IPS DF 4.7 (cell line): ENCODE data around the gene C22orf15.

Experiments used
- DNase-seq: peaks from one replicate; pipeline ENCODE4 v3.0.0-alpha.2; 2013; ENCODE audit warnings: low spot score; ENCODE audit errors: extremely low read depth

Gene C22orf15

GRCh38 chr22:23772649-23773473, 10.1 kb downstream of the C22orf15 start, which contains the start of gene MMP11:
Gene MMP11 (plus strand): TSS chr22:23772849. CDS start chr22:23772871, 22 bp downstream.
- no peak for DNase-seq

DNA sequence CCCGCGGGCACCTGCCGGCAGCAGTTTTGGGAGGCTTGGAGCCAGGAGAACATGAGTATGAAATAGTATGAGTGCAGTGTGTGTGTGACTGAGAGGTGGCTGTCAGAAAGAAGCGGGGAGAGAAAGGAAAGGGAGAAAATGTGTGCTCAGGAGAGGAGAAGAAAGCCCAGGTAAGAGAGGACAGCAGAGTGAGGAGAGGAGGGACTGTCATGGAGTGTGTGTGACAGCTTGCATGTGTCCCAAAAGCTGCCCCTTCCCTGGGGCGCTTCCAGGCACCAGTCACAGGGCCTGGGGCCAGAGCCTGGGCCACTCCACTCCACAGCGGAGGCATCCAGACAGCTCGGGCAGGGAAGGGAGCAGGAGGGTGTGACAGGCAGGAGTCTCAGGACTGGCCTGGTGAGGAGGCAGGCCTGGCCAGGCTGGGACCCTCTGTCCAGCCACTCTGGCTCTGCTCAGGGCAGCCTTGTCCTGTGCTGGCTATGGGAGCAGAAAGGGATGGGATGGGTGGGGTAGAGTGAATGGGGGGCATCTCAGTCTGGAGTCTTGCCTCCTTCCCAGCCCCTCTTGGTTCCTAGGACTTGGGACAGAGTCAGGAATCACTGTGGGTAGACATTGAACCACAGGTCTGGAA, 10.8 kb downstream of the C22orf15 start:
- no peak for DNase-seq

- no peak for DNase-seq
Measured at GRCh38 chr22:23774114-23774921, 11.5 kb downstream of the C22orf15 start.

- no peak for DNase-seq
Measured at GRCh38 chr22:23774922-23775436, 12.2 kb downstream of the C22orf15 start.

DNA sequence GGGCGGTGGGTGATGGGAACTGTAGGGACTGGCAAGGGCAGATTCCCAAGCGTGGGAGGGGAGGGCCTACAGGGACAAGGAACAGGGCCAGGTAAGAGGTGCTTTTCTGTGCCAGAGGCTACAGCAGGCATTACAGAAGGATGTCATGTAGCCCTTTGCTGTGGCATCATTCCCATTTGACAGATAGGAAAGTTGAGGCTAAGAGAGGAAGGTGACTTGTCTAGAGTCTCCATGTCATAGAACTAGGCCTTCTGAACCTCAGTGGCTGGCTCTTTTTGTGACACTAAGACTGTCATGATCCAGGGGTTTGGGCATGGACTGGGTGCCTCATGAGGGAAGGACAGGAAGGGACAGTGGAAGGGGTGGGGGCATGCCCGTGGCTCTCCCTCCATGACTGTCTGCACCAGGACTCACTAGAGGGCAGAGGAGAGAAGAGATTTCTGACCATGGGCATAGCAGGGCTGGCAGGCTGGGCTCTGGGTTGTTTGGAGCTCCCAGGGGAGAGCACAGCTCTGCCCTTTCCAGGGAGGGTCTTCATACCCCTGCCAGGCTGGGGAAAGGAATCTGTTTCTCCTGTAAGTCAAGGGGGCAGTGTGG, 13.1 kb downstream of the C22orf15 start:
- DNase-seq = no peak

GRCh38 chr22:23777776-23778576, 15.2 kb downstream of the C22orf15 start:
- DNase-seq = no peak

GRCh38 chr22:23778577-23778900, 15.7 kb downstream of the C22orf15 start:
- DNase-seq = no peak

DNA sequence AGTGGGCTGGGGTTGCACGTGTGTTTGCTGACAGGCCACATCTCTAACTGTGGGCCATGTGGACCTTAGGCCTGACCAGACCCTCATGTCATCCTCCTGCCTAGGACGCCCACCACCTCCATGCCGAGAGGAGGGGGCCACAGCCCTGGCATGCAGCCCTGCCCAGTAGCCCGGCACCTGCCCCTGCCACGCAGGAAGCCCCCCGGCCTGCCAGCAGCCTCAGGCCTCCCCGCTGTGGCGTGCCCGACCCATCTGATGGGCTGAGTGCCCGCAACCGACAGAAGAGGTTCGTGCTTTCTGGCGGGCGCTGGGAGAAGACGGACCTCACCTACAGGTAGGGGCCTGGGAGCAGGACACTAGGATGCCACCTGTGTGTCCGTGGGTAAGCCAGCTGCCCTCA, 16.3 kb downstream of the C22orf15 start:
- no peak for DNase-seq

DNA sequence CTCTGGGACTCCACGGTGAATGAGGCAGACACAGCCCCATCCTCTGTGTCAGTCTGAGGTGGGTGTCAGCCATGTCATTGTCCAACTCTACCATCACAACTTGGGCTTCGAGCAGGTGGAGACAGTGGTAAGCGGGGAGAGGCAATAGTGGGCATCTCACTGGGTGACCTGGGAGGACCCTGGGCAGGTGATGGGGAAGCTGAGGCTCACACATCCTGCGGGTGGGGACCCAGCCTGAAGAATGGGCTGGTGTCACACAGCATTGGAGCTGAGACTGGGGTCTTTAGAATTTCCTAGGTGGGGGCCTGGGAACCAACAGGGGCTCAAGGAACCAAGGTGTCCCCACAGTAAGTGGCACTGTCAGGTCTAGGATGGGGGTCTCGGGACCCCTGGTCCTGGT, 16.9 kb downstream of the C22orf15 start:
- no peak for DNase-seq

GRCh38 chr22:23780146-23780748, 17.5 kb downstream of the C22orf15 start:
- DNase-seq = no peak

DNA sequence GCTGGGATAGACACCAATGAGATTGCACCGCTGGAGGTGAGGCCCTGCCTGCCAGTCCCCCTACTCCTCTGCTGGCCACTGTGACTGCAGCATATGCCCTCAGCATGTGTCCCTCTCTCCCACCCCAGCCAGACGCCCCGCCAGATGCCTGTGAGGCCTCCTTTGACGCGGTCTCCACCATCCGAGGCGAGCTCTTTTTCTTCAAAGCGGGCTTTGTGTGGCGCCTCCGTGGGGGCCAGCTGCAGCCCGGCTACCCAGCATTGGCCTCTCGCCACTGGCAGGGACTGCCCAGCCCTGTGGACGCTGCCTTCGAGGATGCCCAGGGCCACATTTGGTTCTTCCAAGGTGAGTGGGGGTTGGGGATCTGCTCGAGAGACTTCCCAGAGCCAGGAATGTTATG, 18.3 kb downstream of the C22orf15 start:
- no peak for DNase-seq

DNA sequence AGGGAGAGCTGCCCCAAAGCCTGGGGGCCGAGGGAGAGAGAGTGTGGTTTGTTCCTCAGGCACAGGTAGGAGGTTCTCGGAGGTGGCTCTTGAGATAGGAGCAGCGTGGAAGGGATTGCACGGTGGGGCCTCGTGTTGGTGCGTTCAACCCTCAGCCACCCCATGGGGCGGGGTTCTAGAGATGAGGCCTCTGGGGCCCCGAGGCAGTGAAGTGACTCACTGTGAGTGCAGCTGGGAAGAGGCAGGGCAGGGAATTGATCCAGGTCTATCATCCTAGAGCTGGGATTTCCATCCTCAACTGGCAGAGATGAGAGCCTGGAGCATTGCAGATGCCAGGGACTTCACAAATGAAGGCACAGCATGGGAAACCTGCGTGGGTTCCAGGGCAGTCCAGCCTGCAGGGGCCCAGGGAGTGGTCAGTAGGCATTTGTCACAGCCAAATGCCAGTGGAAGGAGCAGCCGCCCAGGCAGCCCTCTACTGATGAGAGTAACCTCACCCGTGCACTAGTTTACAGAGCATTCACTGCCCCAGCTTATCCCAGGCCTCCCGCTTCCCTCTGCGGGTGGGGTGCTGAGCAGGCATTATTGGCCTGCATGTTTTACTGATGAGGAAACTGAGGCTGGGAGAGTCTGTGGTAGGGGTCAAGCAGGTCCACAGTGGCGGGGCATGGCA, 18.9 kb downstream of the C22orf15 start:
- no peak for DNase-seq

- DNase-seq = no peak
Measured at GRCh38 chr22:23782252-23782651, 19.5 kb downstream of the C22orf15 start.

DNA sequence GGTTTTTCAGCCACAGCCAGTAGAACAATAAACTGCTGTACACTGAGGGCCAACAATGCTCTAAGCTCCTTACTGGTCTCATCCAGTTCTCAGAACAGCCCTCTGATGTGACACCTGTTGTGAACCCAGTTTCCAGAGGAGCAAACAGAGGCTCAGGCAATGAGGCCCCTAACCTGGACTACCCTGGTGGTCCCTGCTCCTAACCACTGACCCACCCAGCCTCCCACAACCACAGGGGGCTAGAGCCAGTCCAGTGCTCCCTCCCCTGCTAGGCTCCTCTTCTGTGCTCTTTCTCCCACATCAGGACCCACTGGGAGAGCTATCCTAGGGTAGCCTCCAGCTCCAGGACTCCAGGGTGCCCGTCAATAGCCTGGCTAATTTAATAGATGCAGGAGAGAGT, 19.9 kb downstream of the C22orf15 start:
- no peak for DNase-seq

- no peak for DNase-seq
Measured at GRCh38 chr22:23783265-23784150, 20.7 kb downstream of the C22orf15 start.

DNA sequence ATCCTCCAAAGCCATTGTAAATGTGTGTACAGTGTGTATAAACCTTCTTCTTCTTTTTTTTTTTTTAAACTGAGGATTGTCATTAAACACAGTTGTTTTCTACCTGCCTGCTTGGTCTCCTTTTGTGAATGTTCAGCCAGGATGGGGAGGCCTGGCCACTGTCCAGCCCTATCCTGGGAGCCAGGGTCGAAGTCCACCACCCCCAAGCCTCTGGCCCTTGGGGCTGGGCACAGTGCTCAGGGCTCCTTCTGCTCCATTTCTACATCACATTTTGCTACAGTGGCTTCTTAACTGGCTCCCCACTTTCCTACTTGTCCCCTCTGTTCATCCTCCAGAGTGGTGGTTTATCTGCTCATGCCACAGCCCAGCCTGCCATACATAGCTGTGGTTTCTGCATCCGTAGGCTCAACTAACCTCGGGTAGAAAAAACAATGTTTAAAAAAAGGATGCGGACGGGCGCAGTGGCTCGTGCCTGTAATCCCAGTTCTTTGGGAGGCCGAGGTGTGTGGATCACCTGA, 21.5 kb downstream of the C22orf15 start:
- DNase-seq = no peak

GRCh38 chr22:23786261-23786710, 23.5 kb downstream of the C22orf15 start:
- no peak for DNase-seq
